ENCODE data around the gene GLIS1.

GLIS1 gene

GRCh38 chr1:53470584-53470983 is 268.4 kb downstream of the GLIS1 start:
- no peak for DNase-seq (ENCODE audit: low read depth in 1 of 2, low spot score in 1 of 2)

DNA sequence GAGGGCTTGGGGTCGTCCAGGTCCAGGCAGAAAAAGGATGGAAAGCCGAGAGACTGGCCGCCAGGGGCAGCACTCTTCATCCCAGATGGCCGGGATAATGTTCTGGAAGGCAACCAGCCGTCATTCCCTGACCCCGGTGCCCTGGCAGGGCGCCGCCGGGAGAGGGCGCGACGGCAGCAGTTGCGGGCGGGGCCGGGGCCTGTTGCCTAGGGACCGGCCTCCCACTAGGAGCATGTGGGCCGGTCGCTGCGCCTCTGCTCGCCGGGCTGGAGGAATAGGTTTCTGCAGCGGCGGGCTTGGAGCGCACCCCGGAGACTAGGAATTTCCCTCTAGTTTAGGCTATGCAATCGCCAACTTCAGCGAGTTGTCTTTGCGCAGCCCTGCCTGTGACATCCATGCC is 268.8 kb downstream of the GLIS1 start:
- DNase-seq (ENCODE audit: low read depth in 1 of 2, low spot score in 1 of 2): no peak

DNA sequence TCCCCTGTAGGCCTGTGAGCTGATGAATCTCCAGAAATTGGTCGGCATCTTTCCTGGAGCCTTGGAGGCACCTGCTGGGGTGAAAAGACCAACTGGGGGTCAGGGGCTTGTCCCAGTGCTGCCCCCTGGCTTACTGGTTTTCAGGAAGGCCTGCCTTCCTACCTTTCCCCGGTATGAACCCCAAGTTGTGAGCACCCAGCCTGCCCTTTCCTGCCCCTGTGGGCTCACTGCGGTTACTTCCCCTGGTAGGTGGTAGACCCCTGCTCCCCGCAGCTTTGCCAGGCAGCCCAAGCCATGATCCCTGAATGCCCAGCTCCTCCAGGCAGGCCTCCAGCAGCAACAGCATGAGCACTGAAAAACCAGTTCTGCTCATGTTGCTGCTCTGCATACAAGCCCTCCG is 269.6 kb downstream of the GLIS1 start:
- DNase-seq (ENCODE audit: low read depth in 1 of 2, low spot score in 1 of 2): no peak

DNA sequence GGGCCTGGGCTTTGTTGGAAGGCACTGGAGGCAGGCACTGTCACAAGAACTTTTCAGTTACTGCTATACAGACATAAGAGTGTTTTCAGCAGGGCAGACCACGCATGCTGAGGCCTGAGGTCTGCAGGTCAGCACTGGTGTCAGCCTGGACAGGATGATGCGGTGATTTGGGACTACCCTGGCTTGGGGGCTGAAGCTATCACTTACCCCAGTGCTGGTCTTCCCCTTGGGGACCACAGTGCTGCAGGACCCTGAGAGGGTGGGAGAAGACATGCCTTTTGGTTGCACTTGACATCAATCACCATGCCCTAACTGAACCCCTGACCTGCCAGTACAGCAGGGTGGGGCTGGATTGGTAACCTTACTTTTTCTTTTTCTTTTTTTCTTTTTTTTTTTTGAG is 270.6 kb downstream of the GLIS1 start:
- DNase-seq (ENCODE audit: low read depth in 1 of 2, low spot score in 1 of 2): no peak

DNA sequence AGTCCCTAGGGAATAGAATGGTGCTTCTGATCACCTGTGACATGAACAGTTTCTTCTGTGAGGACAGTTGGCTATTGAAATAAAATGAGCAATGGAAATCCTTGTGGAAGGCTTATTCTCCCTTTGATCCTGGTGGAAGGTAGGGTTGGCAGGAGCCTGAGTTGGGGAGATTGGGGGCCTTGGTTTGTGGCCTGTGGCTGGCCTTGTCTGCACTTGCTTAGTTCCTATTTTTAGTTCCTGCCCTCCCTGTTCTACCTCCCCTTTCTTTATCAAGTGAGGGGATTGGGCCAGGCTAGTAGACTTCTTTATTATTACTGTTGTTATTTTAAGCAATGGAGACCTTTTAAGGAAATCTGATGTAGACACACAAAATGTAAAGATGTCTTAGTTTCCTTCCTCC is 271.6 kb downstream of the GLIS1 start:
- DNase-seq (ENCODE audit: low read depth in 1 of 2, low spot score in 1 of 2): no peak

DNA sequence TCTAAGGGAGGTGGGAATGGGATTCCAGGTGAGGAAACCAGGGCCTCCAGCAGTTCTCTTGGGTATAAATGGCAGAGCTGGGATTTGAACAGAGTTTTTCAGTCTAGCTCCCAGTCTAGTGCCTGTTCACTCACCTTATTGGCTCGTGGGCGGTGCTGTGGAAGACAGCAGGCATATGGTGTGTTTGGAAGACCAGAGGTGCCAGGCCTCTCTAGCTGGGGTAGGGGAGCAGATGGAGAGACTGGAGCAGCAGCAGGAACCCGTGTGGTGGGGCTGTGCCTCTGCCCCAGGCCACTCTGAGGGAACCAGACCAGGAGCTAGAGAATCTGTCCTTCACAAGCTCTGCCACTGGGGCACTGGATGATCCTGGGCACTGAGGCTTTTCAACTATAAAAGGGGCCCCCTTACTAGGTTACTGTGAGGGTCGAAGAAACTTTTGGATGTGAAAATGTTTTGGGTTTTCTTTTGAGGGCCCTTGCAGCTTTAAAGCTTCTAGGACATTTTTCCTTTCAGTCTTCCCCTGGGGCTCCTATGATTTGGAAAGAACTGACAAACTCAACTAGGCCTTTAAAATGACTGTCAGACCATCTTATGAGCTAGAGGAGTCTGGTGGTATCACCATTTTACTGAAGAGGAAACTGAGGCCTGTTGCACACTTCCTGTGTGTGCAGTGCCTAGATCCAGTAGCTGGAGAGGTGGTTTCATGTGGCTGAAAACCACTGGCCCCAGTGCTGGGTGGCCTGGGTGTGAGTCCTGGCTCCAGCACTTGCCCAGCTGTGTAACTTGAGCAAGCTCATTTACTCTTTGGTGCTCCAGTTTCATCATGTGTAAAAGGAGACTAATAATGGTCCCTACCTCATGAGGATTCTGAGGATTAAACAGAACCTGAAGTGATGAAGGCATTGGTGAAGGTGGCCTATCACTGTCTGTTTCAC is 273.7 kb downstream of the GLIS1 start:
- no peak for DNase-seq (ENCODE audit: low read depth in 1 of 2, low spot score in 1 of 2)

GRCh38 chr1:53463961-53464899 is 274.7 kb downstream of the GLIS1 start:
- DNase-seq (ENCODE audit: low read depth in 1 of 2, low spot score in 1 of 2): no peak

DNA sequence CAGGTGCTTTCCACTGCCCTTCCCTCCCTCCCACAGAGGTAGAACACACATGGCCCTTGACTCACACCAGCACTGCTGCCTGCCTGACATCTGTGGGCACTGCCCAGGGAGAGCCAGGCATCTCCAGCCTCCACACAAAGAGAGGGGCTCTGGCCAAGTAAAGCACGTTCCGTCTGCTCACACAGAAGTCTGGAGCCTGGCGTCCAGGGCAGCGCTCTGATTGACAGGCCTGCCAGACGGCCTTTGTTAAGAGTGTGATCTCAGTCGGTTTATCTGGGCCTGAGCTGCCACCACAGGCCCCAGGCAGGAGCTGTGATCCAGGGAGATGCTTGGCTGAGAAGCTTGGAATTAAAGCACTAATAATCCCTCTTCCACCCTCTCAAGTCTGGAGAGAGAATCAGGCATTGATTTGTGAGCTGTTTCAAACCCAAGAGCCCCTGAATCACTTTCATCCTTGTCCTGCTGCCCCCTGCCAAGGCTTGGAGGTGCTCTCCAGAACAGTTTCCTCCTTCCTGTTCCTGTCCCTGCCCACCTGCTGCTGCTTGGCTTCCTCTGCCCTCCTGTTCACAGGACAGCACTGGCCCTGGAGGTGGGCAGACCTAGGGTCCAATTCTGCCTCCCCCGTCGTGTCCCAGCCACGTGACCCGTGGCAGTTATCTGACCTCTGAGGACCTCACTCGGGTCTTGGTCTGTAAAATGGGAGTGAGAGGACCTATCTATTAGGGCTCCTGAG is 276.0 kb downstream of the GLIS1 start:
- no peak for DNase-seq (ENCODE audit: low read depth in 1 of 2, low spot score in 1 of 2)

- DNase-seq (ENCODE audit: low read depth in 1 of 2, low spot score in 1 of 2): no peak
Observed at GRCh38 chr1:53462193-53462592, 276.8 kb downstream of the GLIS1 start.

DNA sequence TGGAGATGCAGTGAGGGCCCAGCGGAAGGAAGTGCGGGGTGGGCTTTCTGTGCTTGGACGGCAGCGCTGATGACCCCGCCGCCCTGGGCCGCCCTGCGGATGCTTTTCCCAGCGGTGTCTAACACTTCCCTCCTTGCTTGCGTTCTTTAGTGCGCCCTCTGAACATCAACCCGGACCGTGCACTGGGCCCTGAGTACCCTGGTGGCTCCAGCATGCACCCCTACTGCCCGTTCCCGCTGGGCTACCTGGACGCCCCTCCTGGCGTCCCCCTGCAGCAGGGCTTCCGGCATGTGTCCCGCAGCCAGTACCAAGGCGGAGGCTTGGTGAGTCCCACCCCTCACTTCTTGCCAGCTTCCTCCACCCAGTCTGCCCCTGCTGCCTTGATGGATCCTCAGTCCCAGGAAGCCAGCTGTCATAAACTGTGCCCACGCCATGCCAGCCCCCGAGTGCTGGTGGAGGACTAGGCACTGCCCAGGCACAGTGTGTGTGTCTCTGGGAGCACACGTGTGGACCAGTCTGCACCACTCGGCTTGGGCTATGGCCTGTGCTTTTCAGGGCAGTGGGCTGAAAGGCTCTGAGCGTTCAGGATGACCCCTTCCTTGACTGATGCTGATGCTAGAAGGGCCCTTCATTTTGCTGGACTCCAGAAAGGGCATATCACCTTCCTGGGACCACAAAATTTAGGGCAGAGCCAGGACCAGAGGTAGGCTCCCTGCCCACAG is 277.5 kb downstream of the GLIS1 start:
- DNase-seq (ENCODE audit: low read depth in 1 of 2, low spot score in 1 of 2): no peak

DNA sequence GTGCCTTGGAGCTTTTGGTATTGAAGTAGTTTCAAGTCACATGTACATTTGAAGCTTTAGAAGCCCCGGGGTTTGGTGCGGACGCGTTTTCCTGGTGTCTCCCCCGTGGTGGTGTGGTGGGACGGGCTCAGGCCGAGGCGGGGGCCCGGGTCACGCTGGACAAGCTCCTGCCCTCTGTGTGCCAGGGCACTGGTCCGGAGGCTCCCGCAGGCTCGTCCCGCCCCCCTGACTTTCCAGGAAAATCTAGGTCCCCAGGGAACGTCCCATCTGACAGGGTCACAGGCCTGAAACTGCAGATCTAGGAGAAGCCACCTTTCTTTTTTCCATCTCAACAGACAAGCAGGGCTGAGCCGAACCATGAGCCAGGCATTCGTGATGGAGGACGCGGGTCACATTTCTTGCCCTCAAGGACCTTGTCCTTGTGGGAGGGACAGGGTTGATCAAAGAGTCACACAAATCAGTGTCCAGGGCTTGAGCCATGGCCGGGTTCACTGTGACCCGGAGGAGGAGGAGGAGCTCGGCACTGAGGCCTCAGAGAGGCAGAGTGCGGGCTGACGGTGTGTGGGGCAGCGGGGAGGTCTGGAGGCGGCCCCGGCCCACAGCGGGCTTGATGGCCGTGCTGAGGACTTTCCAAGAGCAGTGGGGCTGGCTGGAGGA is 278.2 kb downstream of the GLIS1 start:
- DNase-seq (ENCODE audit: low read depth in 1 of 2, low spot score in 1 of 2): no peak

DNA sequence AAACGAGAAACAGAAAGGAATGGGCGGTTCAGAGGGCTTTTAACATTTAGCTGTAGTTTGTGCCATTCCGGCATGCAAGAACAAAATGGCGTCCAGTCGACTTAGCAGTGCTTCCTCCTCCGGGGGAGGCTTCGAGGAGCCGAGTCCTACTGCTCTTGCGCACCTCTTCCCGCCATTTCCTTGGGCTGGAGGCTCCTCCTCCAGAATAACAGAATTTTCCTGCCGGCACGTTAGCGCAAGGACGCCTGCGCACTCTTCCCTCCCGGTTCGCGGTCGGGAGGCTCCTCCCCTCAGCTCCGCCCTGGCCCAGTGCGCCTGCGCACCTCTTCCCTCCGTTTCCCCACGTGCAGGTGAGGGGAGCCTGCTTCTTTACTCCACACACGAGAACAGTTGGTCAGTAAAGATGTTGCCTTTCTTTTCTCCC is 278.7 kb downstream of the GLIS1 start:
- DNase-seq (ENCODE audit: low read depth in 1 of 2, low spot score in 1 of 2): no peak

GRCh38 chr1:53459321-53460175 is 279.4 kb downstream of the GLIS1 start, which contains the start of gene DMRTB1:
Gene DMRTB1, plus strand, starts transcription at chr1:53459399. Its CDS starts 55 bp downstream, at chr1:53459454.
- DNase-seq (ENCODE audit: low read depth in 1 of 2, low spot score in 1 of 2): no peak

- no peak for DNase-seq (ENCODE audit: low read depth in 1 of 2, low spot score in 1 of 2)
Observed at GRCh38 chr1:53458634-53459033, 280.3 kb downstream of the GLIS1 start.

Measured in stimulated activated CD4-positive, alpha-beta T cell treated with anti-CD3 and anti-CD28 coated beads, Interleukin-15, amount 100 ng/mL, for 1 hour (primary cell).